ENCODE data around the gene RNF212.
A peak's percentile ranks its signal among the peaks of the same experiment; 100 is the strongest.
"Not testable (repeated sequence)": the region's sequence is repeated elsewhere in the genome, so short reads cannot be mapped to it uniquely, and the experiment has no call there.

Gene RNF212

GRCh38 chr4:1113311-1114009, at the start of gene RNF212:
Gene RNF212 (minus strand): TSS chr4:1113564. CDS start chr4:1113464, 100 bp downstream.
- peak in 1 of 2 donors; percentile 6 for DNase-seq (ENCODE audit: low read depth in 2 of 2)

- DNase-seq (ENCODE audit: low read depth in 2 of 2) = no peak
These were observed 47.0 kb upstream of the RNF212 start for GRCh38 chr4:1160351-1160750.

GRCh38 chr4:1156069-1156468, 42.7 kb upstream of the RNF212 start:
- DNase-seq (ENCODE audit: low read depth in 2 of 2) = no peak

- no peak for DNase-seq (ENCODE audit: low read depth in 2 of 2)
These were observed 42.0 kb upstream of the RNF212 start for GRCh38 chr4:1155314-1155713.

GRCh38 chr4:1154523-1155182, 41.3 kb upstream of the RNF212 start:
- no peak for DNase-seq (ENCODE audit: low read depth in 2 of 2)

GRCh38 chr4:1154126-1154522, 40.8 kb upstream of the RNF212 start:
- no peak for DNase-seq (ENCODE audit: low read depth in 2 of 2)

- no peak for DNase-seq (ENCODE audit: low read depth in 2 of 2)
These were observed 40.3 kb upstream of the RNF212 start for GRCh38 chr4:1153567-1154090.

GRCh38 chr4:1152290-1152689, 38.9 kb upstream of the RNF212 start:
- DNase-seq (ENCODE audit: low read depth in 2 of 2) = no peak

GRCh38 chr4:1151541-1151940, 38.2 kb upstream of the RNF212 start:
- DNase-seq (ENCODE audit: low read depth in 2 of 2) = no peak

GRCh38 chr4:1150875-1151274, 37.5 kb upstream of the RNF212 start:
- DNase-seq (ENCODE audit: low read depth in 2 of 2) = no peak

- no peak for DNase-seq (ENCODE audit: low read depth in 2 of 2)
These were observed 26.5 kb upstream of the RNF212 start for GRCh38 chr4:1139860-1140259.

GRCh38 chr4:1137850-1138249, 24.5 kb upstream of the RNF212 start:
- DNase-seq (ENCODE audit: low read depth in 2 of 2) = no peak

GRCh38 chr4:1137063-1137776, 23.9 kb upstream of the RNF212 start:
- DNase-seq (ENCODE audit: low read depth in 2 of 2) = no peak

GRCh38 chr4:1136048-1136447, 22.7 kb upstream of the RNF212 start:
- no peak for DNase-seq (ENCODE audit: low read depth in 2 of 2)

- DNase-seq (ENCODE audit: low read depth in 2 of 2) = no peak
These were observed 19.7 kb upstream of the RNF212 start for GRCh38 chr4:1133033-1133432.

GRCh38 chr4:1130316-1131186, 17.2 kb upstream of the RNF212 start:
- peak; percentile 57 to 65 for DNase-seq (ENCODE audit: low read depth in 2 of 2)

- no peak for DNase-seq (ENCODE audit: low read depth in 2 of 2)
These were observed 13.1 kb upstream of the RNF212 start for GRCh38 chr4:1126506-1126905.

GRCh38 chr4:1125466-1125865, 12.1 kb upstream of the RNF212 start:
- not testable (repeated sequence) for DNase-seq (ENCODE audit: low read depth in 2 of 2)

GRCh38 chr4:1124818-1125217, 11.5 kb upstream of the RNF212 start:
- DNase-seq (ENCODE audit: low read depth in 2 of 2) = no peak

- no peak for DNase-seq (ENCODE audit: low read depth in 2 of 2)
These were observed 9.1 kb upstream of the RNF212 start for GRCh38 chr4:1122505-1122904.

- DNase-seq (ENCODE audit: low read depth in 2 of 2) = no peak
These were observed 3.5 kb upstream of the RNF212 start for GRCh38 chr4:1116838-1117237.

All from stimulated activated CD8-positive, alpha-beta memory T cell treated with anti-CD3 and anti-CD28 coated beads, Interleukin-2, amount 100 ng/mL, for 1 hour (primary cell).